ENCODE measurements around the gene OR2S2.

GRCh38 chr9:35956651-35957050 is 1.3 kb downstream of the OR2S2 start:
- TF ChIP-seq CTCF (conservative IDR thresholded peaks at IDR 0.05; ENCODE audit: low read length) (no peak), EZH2phosphoT487 (IDR thresholded peaks at IDR 0.05; ENCODE audit: borderline replicate concordance) (no peak)
